A549 (cell line): ENCODE results near the gene TECTB. TPM values are rescaled to one million over a fixed set of nuclear protein-coding genes. Genes with fewer than 3 reads are reported as not detected.

Source experiments
- ATAC-seq, 2 experiments: fragments of 200-7000 bp in 1 of 2; fragments of >200 bp in 1 of 2; cut with Nextera tagmentation in 1 of 2; cut with Tn5 transposase in 1 of 2; 3 replicates each; pipeline versions ENCODE4 v1.8.0 to v1.9.1; 2018 to 2020; ENCODE audit warnings: mild to moderate bottlenecking in 1 of 2, moderate library complexity in 1 of 2
- CTCF ChIA-PET: fragments of 300-600 bp; sonication (Branson Sonifier 250); formaldehyde crosslinking; extraction: SDS; loops from one replicate; lab custom pipeline; 2021; ENCODE audit warnings: antibody characterized with exemption, inconsistent platforms; lab: Yijun Ruan, JAX
- POLR2A ChIA-PET: fragments of 350-600 bp; formaldehyde crosslinking; extraction: SDS; loops from one replicate; lab custom pipeline; 2021; ENCODE audit warnings: antibody characterized with exemption, inconsistent platforms; lab: Yijun Ruan, JAX
- DNase-seq, 2 experiments: peaks; one replicate each; pipeline versions ENCODE4 v3.0.0 to v3.0.0-alpha.2; 2011 to 2016; ENCODE audit warnings: low read depth in 1 of 2, low spot score in 1 of 2
- FAIRE-seq: peaks from 2 replicates; lab custom pipeline; 2011; peaks lifted over from hg19 to GRCh38; lab: Jason Lieb, UNC
- H3K27ac ChIP-seq, 2 experiments: fragments of >200 bp; sonication (Bioruptor Twin); formaldehyde crosslinking; 3 replicates each; pipeline ENCODE4 v1.5.1; 2016 to 2017
- H3K4me1 ChIP-seq: fragments of >200 bp; sonication (Bioruptor Twin); formaldehyde crosslinking; 3 replicates; pipeline ENCODE4 v1.6.1; 2016
- H3K4me2 ChIP-seq: fragments of >200 bp; sonication (Bioruptor Twin); formaldehyde crosslinking; 3 replicates; pipeline ENCODE4 v1.6.1; 2016
- H3K4me3 ChIP-seq: fragments of >200 bp; sonication (Bioruptor Twin); formaldehyde crosslinking; 3 replicates; pipeline ENCODE4 v1.5.1; 2016
- H3K9me3 ChIP-seq: fragments of >200 bp; sonication (Bioruptor Twin); formaldehyde crosslinking; 3 replicates; pipeline ENCODE4 v1.6.1; 2016
- CBX2 ChIP-seq: fragments of 200-600 bp; sonication (generic); IDR thresholded peaks from 2 replicates; pipeline ENCODE4 v1.6.1; 2016; ENCODE audit warnings: low read depth, mild to moderate bottlenecking, borderline replicate concordance
- CBX8 ChIP-seq: fragments of 200-600 bp; sonication (generic); IDR thresholded peaks from 2 replicates; pipeline ENCODE4 v1.6.1; 2016
- CHD4 ChIP-seq: fragments of 200-600 bp; sonication (generic); IDR thresholded peaks from 2 replicates; pipeline ENCODE4 v1.6.1; 2016; ENCODE audit warnings: antibody characterized with exemption, mild to moderate bottlenecking, borderline replicate concordance
- EHF ChIP-seq: fragments of 250-450 bp; sonication (Bioruptor Pico); IDR thresholded peaks from 2 replicates; pipeline ENCODE4 v1.5.0; 2020; ENCODE audit warnings: mild to moderate bottlenecking
- HOXA7 ChIP-seq: fragments of 250-450 bp; sonication (Bioruptor Pico); IDR thresholded peaks from 2 replicates; pipeline ENCODE4 v1.5.0; 2020; ENCODE audit warnings: mild to moderate bottlenecking, moderate library complexity
- HOXB13 ChIP-seq: fragments of 250-450 bp; sonication (Bioruptor Pico); IDR thresholded peaks from 2 replicates; pipeline ENCODE4 v1.5.0; 2020; ENCODE audit warnings: low read depth, mild to moderate bottlenecking, moderate library complexity
- KDM5A ChIP-seq: fragments of 200-600 bp; sonication (generic); IDR thresholded peaks from 2 replicates; pipeline ENCODE4 v1.6.1; 2016; ENCODE audit warnings: antibody characterized with exemption, mild to moderate bottlenecking
- MAZ ChIP-seq: fragments of 150-350 bp; IDR thresholded peaks from 2 replicates; pipeline ENCODE4 v1.6.1; 2014; ENCODE audit warnings: antibody characterized with exemption, low read depth, low read length, borderline replicate concordance
- MYC ChIP-seq: IDR thresholded peaks from 2 replicates; pipeline ENCODE4 v1.6.1; 2012; ENCODE audit warnings: mild to moderate bottlenecking, inconsistent platforms, low read length, improper control_type of control experiment, borderline replicate concordance
- PHF8 ChIP-seq: fragments of 200-600 bp; sonication (generic); IDR thresholded peaks from 2 replicates; pipeline ENCODE4 v1.6.1; 2016; ENCODE audit warnings: low read depth, mild to moderate bottlenecking, antibody characterized with exemption, moderate library complexity, borderline replicate concordance
- POLR2A ChIP-seq: IDR thresholded peaks from 2 replicates; pipeline ENCODE4 v1.6.1; 2012; ENCODE audit warnings: mild to moderate bottlenecking, low read length
- RAD21 ChIP-seq, 2 experiments: fragments of >200 bp in 1 of 2; sonication (Bioruptor Twin) in 1 of 2; formaldehyde crosslinking in 1 of 2; IDR thresholded peaks in 1 of 2; conservative IDR thresholded peaks in 1 of 2; 2 replicates in 1 of 2; 3 replicates in 1 of 2; pipeline ENCODE4 v1.6.1; 2012 to 2018; ENCODE audit warnings: inconsistent platforms in 1 of 2
- RCOR1 ChIP-seq: fragments of 150-350 bp; IDR thresholded peaks from 2 replicates; pipeline ENCODE4 v1.6.1; 2014; ENCODE audit warnings: antibody characterized with exemption, low read length, low read depth
- RFX5 ChIP-seq: fragments of 450-650 bp; IDR thresholded peaks from 2 replicates; pipeline ENCODE4 v1.7.1; 2014; ENCODE audit warnings: antibody characterized with exemption, mild to moderate bottlenecking, moderate library complexity
- RNF2 ChIP-seq: fragments of 200-600 bp; sonication (generic); IDR thresholded peaks from 2 replicates; pipeline ENCODE4 v1.6.1; 2016; ENCODE audit warnings: low read depth, mild to moderate bottlenecking, antibody characterized with exemption, moderate library complexity, borderline replicate concordance
- SREBF2 ChIP-seq: fragments of 450-650 bp; IDR thresholded peaks from 2 replicates; pipeline ENCODE4 v1.6.1; 2014; ENCODE audit warnings: mild to moderate bottlenecking, moderate library complexity
- TFCP2L1 ChIP-seq: fragments of 250-450 bp; sonication (Bioruptor Pico); IDR thresholded peaks from 2 replicates; pipeline ENCODE4 v1.5.0; 2021; ENCODE audit warnings: mild to moderate bottlenecking
- ZC3H11A ChIP-seq: fragments of 450-650 bp; IDR thresholded peaks from 2 replicates; pipeline ENCODE4 v1.6.1; 2014; ENCODE audit warnings: antibody characterized with exemption, mild to moderate bottlenecking
- WGBS: methylation state at CpG from one replicate; pipeline ENCODE4 v1.1.6; 2017; ENCODE audit errors: missing lambda C conversion rate; 5-methylcytosine and 5-hydroxymethylcytosine counted together
- polyA minus RNA-seq: library from RNA; depleted of rRNA, polyadenylated mRNA; stranded (reverse); fragments of >200 nt; gene quantifications from 2 replicates; pipeline ENCODE4 v1.2.3, GENCODE V29; 2011; rRNA and poly(A)+ RNA removed
- polyA plus RNA-seq, 4 experiments: library from polyadenylated mRNA; depleted of rRNA in 3 of 4; stranded (reverse); fragments of >200 nt; fragmentation: RNase III in 1 of 4; extraction: RNeasy Plus Mini Kit Qiagen cat#74134 plus additional on column Dnase treatment in 1 of 4; gene quantifications; 2 replicates in 3 of 4; 3 replicates in 1 of 4; pipeline ENCODE4 v1.2.3, GENCODE V29; 2011 to 2017
- TF ChIP-seq, protein P1 (sequence below): fragments of 450-650 bp; IDR thresholded peaks from 2 replicates; pipeline ENCODE4 v1.6.1; 2014; ENCODE audit warnings: antibody characterized with exemption
- TF ChIP-seq, protein P2 (sequence below): fragments of 250-450 bp; sonication (Bioruptor Pico); IDR thresholded peaks from 2 replicates; pipeline ENCODE4 v1.5.0; 2020; ENCODE audit warnings: low read depth, mild to moderate bottlenecking, moderate library complexity
- TF ChIP-seq, protein P3 (sequence below): fragments of >200 bp; sonication (Bioruptor Twin); formaldehyde crosslinking; IDR thresholded peaks from 3 replicates; pipeline ENCODE4 v1.6.1; 2016
- TF ChIP-seq, protein P4 (sequence below): fragments of >200 bp; sonication (Bioruptor Twin); formaldehyde crosslinking; IDR thresholded peaks from 3 replicates; pipeline ENCODE4 v1.5.1; 2016
- TF ChIP-seq, protein P5 (sequence below): IDR thresholded peaks from 2 replicates; pipeline ENCODE4 v1.6.1; 2012; ENCODE audit warnings: low read depth, borderline replicate concordance
- TF ChIP-seq, protein P6 (sequence below): IDR thresholded peaks from 2 replicates; pipeline ENCODE4 v1.6.1; 2012
- TF ChIP-seq, protein P7 (sequence below): fragments of >200 bp; sonication (Bioruptor Twin); formaldehyde crosslinking; IDR thresholded peaks from 2 replicates; pipeline ENCODE4 v1.6.1; 2016

The TECTB gene
- polyA plus RNA-seq (2011; rRNA removed) (not detected in 2 replicates), polyA plus RNA-seq (2017; fragmentation: RNase III; extraction: RNeasy Plus Mini Kit Qiagen cat#74134 plus additional on column Dnase treatment) (not detected in 3 replicates), polyA minus RNA-seq (not detected in 2 replicates)
- polyA plus RNA-seq (2012; cell fraction: cytosol; rRNA removed) = not detected in 2 replicates
- not detected in 2 replicates for polyA plus RNA-seq (2012; cell fraction: nucleus; rRNA removed)

DNA sequence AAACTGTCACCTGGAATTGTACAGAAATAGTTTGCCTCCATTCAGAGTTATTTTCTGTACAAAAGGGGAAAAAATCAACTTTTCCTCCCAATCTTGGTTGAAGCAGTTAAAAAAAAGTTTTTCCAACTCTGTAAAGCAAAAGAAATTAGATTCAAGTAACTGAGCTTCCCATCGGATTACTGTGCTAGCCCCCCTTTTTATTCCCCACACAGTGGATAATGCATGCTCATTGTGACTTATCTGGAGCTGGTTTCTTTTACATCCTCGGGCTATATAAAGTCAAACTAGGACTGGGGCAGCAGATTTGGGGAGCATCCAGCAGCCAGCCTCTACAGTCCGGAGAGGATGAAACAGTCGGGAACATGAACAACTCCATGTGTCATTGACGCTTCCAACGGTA, at the start of gene TECTB:
TSS of gene TECTB (plus strand) at position 301 of the 400 bp plus-strand sequence. CDS start 335 bp downstream, outside the sequence.
- Histone ChIP-seq H3K4me2 (no peak within 1 kb of the TSS), H3K4me1 (no peaks in the 10 kb centered on the region), H3K27ac (no peak within 1 kb of the TSS), H3K9me3 (no peaks in the 10 kb centered on the region), H3K4me3 (no peak within 1 kb of the TSS)
- 59% methylated on average over 6 of the region's 6 CpGs for whole genome bisulfite sequencing
- no peak for TF ChIP-seq CHD4
- TF ChIP-seq, protein P1, sequence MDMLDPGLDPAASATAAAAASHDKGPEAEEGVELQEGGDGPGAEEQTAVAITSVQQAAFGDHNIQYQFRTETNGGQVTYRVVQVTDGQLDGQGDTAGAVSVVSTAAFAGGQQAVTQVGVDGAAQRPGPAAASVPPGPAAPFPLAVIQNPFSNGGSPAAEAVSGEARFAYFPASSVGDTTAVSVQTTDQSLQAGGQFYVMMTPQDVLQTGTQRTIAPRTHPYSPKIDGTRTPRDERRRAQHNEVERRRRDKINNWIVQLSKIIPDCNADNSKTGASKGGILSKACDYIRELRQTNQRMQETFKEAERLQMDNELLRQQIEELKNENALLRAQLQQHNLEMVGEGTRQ = no peak
- no peak for TF ChIP-seq PHF8
- TF ChIP-seq MAZ = no peak
- TF ChIP-seq CBX8 = no peak
- TF ChIP-seq ZC3H11A = no peak
- no peak for TF ChIP-seq HOXB13 (CRISPR knock-in tag)
- TF ChIP-seq, protein P2, sequence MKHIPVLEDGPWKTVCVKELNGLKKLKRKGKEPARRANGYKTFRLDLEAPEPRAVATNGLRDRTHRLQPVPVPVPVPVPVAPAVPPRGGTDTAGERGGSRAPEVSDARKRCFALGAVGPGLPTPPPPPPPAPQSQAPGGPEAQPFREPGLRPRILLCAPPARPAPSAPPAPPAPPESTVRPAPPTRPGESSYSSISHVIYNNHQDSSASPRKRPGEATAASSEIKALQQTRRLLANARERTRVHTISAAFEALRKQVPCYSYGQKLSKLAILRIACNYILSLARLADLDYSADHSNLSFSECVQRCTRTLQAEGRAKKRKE (CRISPR knock-in tag) = no peak
- no peak for TF ChIP-seq EHF (CRISPR knock-in tag)
- no peak for TF ChIP-seq MYC
- TF ChIP-seq, protein P3, sequence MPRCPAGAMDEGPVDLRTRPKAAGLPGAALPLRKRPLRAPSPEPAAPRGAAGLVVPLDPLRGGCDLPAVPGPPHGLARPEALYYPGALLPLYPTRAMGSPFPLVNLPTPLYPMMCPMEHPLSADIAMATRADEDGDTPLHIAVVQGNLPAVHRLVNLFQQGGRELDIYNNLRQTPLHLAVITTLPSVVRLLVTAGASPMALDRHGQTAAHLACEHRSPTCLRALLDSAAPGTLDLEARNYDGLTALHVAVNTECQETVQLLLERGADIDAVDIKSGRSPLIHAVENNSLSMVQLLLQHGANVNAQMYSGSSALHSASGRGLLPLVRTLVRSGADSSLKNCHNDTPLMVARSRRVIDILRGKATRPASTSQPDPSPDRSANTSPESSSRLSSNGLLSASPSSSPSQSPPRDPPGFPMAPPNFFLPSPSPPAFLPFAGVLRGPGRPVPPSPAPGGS = no peak
- TF ChIP-seq, protein P4, sequence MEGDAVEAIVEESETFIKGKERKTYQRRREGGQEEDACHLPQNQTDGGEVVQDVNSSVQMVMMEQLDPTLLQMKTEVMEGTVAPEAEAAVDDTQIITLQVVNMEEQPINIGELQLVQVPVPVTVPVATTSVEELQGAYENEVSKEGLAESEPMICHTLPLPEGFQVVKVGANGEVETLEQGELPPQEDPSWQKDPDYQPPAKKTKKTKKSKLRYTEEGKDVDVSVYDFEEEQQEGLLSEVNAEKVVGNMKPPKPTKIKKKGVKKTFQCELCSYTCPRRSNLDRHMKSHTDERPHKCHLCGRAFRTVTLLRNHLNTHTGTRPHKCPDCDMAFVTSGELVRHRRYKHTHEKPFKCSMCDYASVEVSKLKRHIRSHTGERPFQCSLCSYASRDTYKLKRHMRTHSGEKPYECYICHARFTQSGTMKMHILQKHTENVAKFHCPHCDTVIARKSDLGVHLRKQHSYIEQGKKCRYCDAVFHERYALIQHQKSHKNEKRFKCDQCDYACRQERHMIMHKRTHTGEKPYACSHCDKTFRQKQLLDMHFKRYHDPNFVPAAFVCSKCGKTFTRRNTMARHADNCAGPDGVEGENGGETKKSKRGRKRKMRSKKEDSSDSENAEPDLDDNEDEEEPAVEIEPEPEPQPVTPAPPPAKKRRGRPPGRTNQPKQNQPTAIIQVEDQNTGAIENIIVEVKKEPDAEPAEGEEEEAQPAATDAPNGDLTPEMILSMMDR = no peak
- TF ChIP-seq CBX2 = no peak
- TF ChIP-seq POLR2A = no peak
- no peak for TF ChIP-seq RFX5
- TF ChIP-seq, protein P5, sequence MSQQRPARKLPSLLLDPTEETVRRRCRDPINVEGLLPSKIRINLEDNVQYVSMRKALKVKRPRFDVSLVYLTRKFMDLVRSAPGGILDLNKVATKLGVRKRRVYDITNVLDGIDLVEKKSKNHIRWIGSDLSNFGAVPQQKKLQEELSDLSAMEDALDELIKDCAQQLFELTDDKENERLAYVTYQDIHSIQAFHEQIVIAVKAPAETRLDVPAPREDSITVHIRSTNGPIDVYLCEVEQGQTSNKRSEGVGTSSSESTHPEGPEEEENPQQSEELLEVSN = no peak
- no peak for TF ChIP-seq HOXA7 (CRISPR knock-in tag)
- TF ChIP-seq, protein P6, sequence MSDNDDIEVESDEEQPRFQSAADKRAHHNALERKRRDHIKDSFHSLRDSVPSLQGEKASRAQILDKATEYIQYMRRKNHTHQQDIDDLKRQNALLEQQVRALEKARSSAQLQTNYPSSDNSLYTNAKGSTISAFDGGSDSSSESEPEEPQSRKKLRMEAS = no peak
- DNase-seq (no peak), ATAC-seq (no peak), FAIRE-seq (no peak)
- CTCF ChIA-PET = interaction anchor here (1.2 kb wide), 1 partner anchor 39 kb away, joined by 3 read pairs; no protein-coding TSS in a partner anchor
- POLR2A ChIA-PET = no interaction called here

DNA sequence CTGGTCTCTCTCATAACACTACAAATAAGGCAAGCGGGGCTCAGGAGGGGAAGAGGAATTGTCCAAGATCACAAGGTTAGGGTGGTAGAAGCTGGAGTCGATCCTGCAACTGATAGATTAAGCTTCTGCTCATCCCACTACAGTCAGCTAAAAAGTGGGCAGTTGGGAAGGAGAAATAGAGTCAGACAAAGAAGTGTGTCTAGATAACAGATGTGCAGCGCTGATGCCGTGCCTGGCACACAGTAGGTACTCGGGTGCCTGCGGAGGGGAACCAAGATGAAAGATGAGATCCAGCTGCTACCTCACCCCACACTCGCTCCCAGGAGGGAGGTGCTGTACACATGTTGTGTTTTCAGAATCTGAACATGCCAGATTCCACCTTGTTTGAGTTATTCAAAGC, 48.1 kb upstream of the TECTB start:
- H3K4me2 ChIP-seq = no peak overlapping the region
- H3K4me1 ChIP-seq = no peaks in the 10 kb centered on the region
- CTCF ChIA-PET = interaction anchor here (0.6 kb wide), 1 partner anchor 1038 kb away, joined by 3 read pairs; no protein-coding TSS in a partner anchor
- DNase-seq (no peak), ATAC-seq (no peak), FAIRE-seq (no peak)
- H3K27ac ChIP-seq = no peak overlapping the region
- WGBS = 23% methylated on average over 7 of the region's 7 CpGs
- POLR2A ChIA-PET = no interaction called here
- no peak overlapping the region for H3K4me3 ChIP-seq
- no peaks in the 10 kb centered on the region for H3K9me3 ChIP-seq
- TF ChIP-seq TFCP2L1 (CRISPR knock-in tag) (no peak), RAD21 (conservative IDR thresholded peaks at IDR 0.05 in 1 of 2, IDR thresholded peaks at IDR 0.05 in 1 of 2) (no peak), SREBF2 (no peak), KDM5A (no peak), RCOR1 (no peak), MAZ (no peak), RNF2 (no peak)
- TF ChIP-seq, protein P7, sequence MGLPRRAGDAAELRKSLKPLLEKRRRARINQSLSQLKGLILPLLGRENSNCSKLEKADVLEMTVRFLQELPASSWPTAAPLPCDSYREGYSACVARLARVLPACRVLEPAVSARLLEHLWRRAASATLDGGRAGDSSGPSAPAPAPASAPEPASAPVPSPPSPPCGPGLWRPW = no peak
- TF ChIP-seq, all 56 proteins: peak for 0
